Metanephros (tissue), 1 donor: ENCODE measurements around the gene MT1HL1. TPM values are rescaled to one million over a fixed set of nuclear protein-coding genes. Genes with fewer than 3 reads are reported as not detected.

Experiments
- total RNA-seq: library from RNA; depleted of rRNA; stranded (reverse); fragments of >200 nt; gene quantifications from one replicate; pipeline ENCODE4 v1.2.3, GENCODE V29; 2014

MT1HL1 gene
- total RNA-seq = not detected

DNA sequence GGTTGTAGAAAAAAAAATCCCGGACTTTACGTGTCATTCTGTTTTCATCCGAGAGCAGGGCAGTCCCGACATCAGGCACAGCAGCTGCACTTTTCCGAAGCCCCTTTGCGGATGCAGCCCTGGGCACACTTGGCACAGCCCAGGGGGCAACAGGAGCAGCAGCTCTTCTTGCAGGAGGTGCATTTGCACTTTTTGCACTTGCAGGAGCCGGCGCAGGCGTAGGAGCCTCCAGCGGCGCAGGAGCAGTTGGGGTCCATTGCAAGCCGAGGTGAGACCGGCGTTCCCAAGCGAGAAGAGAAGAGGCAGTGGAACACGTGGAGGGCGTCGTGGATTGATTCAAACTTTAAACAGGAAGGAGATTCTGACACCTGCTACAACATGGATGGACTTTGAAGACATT, at the start of gene MT1HL1:
Gene MT1HL1 (minus strand): TSS at position 326 of the 400 bp plus-strand sequence. CDS start 69 bp downstream, at position 257.

DNA sequence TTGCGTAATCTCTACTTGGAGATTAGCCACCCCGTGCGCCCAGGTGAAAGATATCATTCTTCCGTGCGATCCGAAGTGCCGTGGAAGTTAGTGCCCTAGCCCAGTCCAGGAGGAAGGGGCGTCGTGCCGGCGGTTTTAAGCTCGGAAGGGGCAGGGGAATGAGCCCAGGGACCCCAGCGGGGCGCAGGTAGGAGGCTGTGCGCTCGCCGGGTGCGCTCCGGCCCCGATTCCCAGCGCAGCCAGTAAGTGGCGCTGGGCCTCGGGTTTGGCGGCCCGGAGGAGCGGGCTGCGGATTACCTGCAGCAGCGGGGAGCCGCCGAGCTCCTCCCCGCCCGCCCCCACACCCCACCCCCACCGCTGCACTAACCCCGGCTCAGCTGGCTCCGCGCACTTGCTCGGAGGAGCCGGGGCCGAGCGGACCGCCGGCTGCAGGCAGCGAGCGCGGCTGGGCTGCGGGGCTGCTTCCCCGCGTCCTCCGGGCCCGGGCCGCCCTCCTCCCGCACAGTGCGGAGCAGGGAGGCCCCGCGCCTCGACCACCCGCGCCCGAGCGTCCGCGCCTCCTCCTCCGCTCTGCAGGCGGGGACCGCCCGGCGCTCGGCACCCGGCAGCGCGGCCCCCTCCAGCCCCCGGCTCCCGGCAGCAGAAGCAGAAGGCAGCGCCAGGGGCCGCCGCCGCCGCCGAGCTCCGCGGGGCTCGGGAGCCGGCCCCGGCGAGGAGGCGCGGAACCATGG, 37.7 kb upstream of the MT1HL1 start, which contains the start of gene RYR2:
Gene RYR2 (plus strand): TSS at position 390 of the 731 bp plus-strand sequence. CDS start 338 bp downstream, at position 728.

Other genes starting within 250 kb of the MT1HL1 start
- gene MTR, start 209.1 kb downstream of the MT1HL1 start, total RNA-seq = 39.1 TPM
- 1.9 TPM for gene RYR2, start 37.7 kb upstream of the MT1HL1 start, total RNA-seq